AG04450 (cell line): Measurements from ENCODE around the gene C7. TPM values are rescaled to one million over a fixed set of nuclear protein-coding genes. Genes with fewer than 3 reads are reported as not detected.

Source experiments
- CTCF ChIA-PET: fragments of 300-600, 350-600 bp; formaldehyde crosslinking; extraction: SDS; loops from one replicate; lab custom pipeline; 2022; ENCODE audit warnings: antibody characterized with exemption, inconsistent platforms; lab: Charles Lee
- POLR2A ChIA-PET: fragments of 350-600 bp; formaldehyde crosslinking; extraction: SDS; loops from one replicate; lab custom pipeline; 2021; ENCODE audit warnings: antibody characterized with exemption, inconsistent platforms; lab: Yijun Ruan, JAX
- DNase-seq: peaks from one replicate; pipeline ENCODE4 v3.0.0-alpha.2; 2011; ENCODE audit warnings: low read depth, low spot score
- H3K27ac ChIP-seq: one replicate; pipeline ENCODE4 v1.5.1; 2012; ENCODE audit warnings: low read depth, low read length, control low read depth
- H3K27me3 ChIP-seq: one replicate; pipeline ENCODE4 v1.6.0; 2012; ENCODE audit warnings: low read length; ENCODE audit not compliant: control insufficient read depth, insufficient read depth
- H3K4me3 ChIP-seq: 2 replicates; pipeline ENCODE4 v1.5.1; 2011; ENCODE audit warnings: mild to moderate bottlenecking, low read depth, low read length, control low read depth
- H3K9me3 ChIP-seq: 2 replicates; pipeline ENCODE4 v1.5.1; 2012; ENCODE audit warnings: low read length; ENCODE audit not compliant: control insufficient read depth, insufficient read depth
- CTCF ChIP-seq: IDR thresholded peaks from 2 replicates; pipeline ENCODE4 v1.5.1; 2011; ENCODE audit warnings: low read depth, low read length, control low read depth, inconsistent platforms
- polyA plus RNA-seq: library from polyadenylated mRNA; depleted of rRNA; stranded (reverse); fragments of >200 nt; gene quantifications from 2 replicates; pipeline ENCODE4 v1.2.3, GENCODE V29; 2011

Gene C7
- polyA plus RNA-seq, 1 experiment: 14.4 TPM

- TF ChIP-seq CTCF: no peak
- no peak overlapping the region for H3K27ac ChIP-seq
- no peaks in the 10 kb centered on the region for H3K9me3 ChIP-seq
- H3K27me3 ChIP-seq: no peaks in the 10 kb centered on the region
- ChIA-PET POLR2A (no interaction called here), CTCF (interaction anchor here (0.6 to 0.7 kb wide), 2 partner anchors 12 to 71 kb away, joined by 4 to 6 read pairs; no protein-coding TSS in a partner anchor)
- no peak overlapping the region for H3K4me3 ChIP-seq
- no peak for DNase-seq
These were observed 66.7 kb downstream of the C7 start for GRCh38 chr5:40976041-40976440.

GRCh38 chr5:40976836-40977235 is 67.5 kb downstream of the C7 start:
- TF ChIP-seq CTCF: no peak
- ChIA-PET CTCF (interaction anchor here (0.7 kb wide), 1 partner anchor 72 kb away, joined by 4 read pairs; no protein-coding TSS in a partner anchor), POLR2A (interaction anchor here (0.6 kb wide), 1 partner anchor 262 kb away, joined by 7 read pairs; no protein-coding TSS in a partner anchor)
- no peak overlapping the region for H3K27ac ChIP-seq
- H3K27me3 ChIP-seq: no peaks in the 10 kb centered on the region
- no peak for DNase-seq
- H3K4me3 ChIP-seq: no peak overlapping the region
- no peaks in the 10 kb centered on the region for H3K9me3 ChIP-seq

- TF ChIP-seq CTCF: no peak
These were observed 72.1 kb downstream of the C7 start for GRCh38 chr5:40981420-40981819.

GRCh38 chr5:40983781-40984180 is 74.5 kb downstream of the C7 start:
- ChIA-PET CTCF (no interaction called here), POLR2A (no interaction called here)
- Histone ChIP-seq H3K9me3 (no peaks in the 10 kb centered on the region), H3K27me3 (no peaks in the 10 kb centered on the region), H3K27ac (no peak overlapping the region), H3K4me3 (no peak overlapping the region)
- no peak for TF ChIP-seq CTCF
- no peak for DNase-seq

More at GRCh38 chr5:40981420-40981819, 72.1 kb downstream of the C7 start:
- no peak overlapping the region for H3K27ac ChIP-seq
- DNase-seq: no peak
- H3K4me3 ChIP-seq: no peak overlapping the region
- H3K27me3 ChIP-seq: no peaks in the 10 kb centered on the region
- POLR2A ChIA-PET: no interaction called here
- H3K9me3 ChIP-seq: no peaks in the 10 kb centered on the region
- CTCF ChIA-PET: no interaction called here

GRCh38 chr5:40984884-40985283 is 75.6 kb downstream of the C7 start:
- H3K9me3 ChIP-seq: no peaks in the 10 kb centered on the region
- TF ChIP-seq CTCF: no peak
- CTCF ChIA-PET: no interaction called here
- no peak overlapping the region for H3K4me3 ChIP-seq
- POLR2A ChIA-PET: interaction anchor here (1.0 kb wide), 2 partner anchors 125 to 130 kb away, joined by 3 read pairs; no protein-coding TSS in a partner anchor
- peak overlapping the region; percentile 73 for H3K27ac ChIP-seq
- H3K27me3 ChIP-seq: no peaks in the 10 kb centered on the region
- DNase-seq: peak; percentile 84
